ENCODE results near the gene TYRO3. TPM values are rescaled to one million over a fixed set of nuclear protein-coding genes. Genes with fewer than 3 reads are reported as not detected.

Gene TYRO3
- total and polyA plus RNA-seq, 2 of the 13 experiments (the other 11 are each of a cell fraction or from before 2014, with no cell fraction given) = 24.0 to 43.6 TPM

DNA sequence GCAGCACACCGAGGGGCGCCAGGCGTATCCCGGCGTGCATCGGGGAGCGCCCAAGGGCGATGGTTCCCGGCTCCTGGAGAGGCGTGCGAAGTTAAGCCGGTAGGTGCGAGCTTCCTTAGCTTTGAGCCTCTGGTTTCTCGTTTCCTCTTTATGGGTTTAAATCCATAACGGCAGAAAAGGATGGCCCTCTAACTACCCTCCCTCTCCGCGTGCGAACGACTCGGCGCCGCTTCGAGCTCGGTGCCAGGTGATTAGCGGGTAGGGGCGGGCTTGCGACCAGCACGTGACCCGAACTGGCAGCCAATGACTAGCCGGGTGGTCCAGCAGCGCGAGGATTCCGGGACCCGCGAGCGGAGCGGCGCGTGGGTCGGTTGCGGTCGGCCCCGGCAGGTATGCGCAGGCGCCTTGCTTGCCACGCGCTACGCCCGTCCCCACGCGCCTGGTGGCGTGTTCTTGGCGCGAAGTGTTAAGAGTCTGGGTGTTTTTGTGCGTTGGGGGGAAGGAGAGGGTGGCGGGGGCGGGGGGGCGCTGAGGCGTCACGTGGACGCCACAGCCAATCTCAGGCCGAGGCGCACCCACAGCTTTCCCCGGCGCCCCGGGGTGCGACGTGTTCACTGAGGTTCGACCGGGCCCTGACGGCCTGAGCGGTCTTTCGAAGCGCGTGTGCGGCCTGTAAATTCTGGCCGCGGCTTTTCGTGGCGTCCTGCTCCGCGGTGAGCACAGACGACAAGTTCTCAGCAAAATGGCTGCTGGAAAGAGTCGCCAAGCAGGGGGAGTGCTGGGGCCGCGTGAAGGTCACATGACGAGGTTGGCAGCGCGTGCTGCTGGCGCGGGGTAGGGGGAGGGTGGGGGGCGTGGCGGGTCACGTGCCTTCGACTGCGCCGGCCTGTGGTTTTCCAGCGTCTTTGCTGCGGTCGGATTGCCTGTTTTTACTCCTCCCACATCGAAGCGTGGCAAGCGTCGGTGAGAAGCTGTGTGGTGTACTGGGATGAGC is 62.5 kb downstream of the TYRO3 start (continued):
- TF ChIP-seq PRMT3 (CRISPR knock-in tag; IDR thresholded peaks at IDR 0.05; ENCODE audit: borderline replicate concordance, low read depth) (peak; percentile 97; the same call in 1 of the 2 replicates), NFATC3 (CRISPR knock-in tag; IDR thresholded peaks at IDR 0.05) (peak; percentile 98), DR1 (CRISPR knock-in tag; IDR thresholded peaks at IDR 0.05) (peak; percentile 91), XRCC5 (optimal IDR thresholded peaks at IDR 0.05; ENCODE audit: low read length) (no peak), ZNF614 (CRISPR knock-in tag; IDR thresholded peaks at IDR 0.05; ENCODE audit: borderline replicate concordance) (0 out of 2 replicates have a peak, but pooled peaks have one; percentile 70), ZNF20 (CRISPR knock-in tag; IDR thresholded peaks at IDR 0.05) (peak; percentile 94), U2AF2 (IDR thresholded peaks at IDR 0.05; ENCODE audit: low read depth, low read length) (no peak), ZNF274 (CRISPR knock-in tag; IDR thresholded peaks at IDR 0.05) (peak; percentile 98), RARG (CRISPR knock-in tag; IDR thresholded peaks at IDR 0.05; ENCODE audit: low read depth) (peak; percentile 44; the same call in 1 of the 2 replicates), ZZZ3 (CRISPR knock-in tag; IDR thresholded peaks at IDR 0.05; ENCODE audit: borderline replicate concordance) (peak; percentile 84), ZNF124 (CRISPR knock-in tag; IDR thresholded peaks at IDR 0.05) (peak; percentile 89), MTA3 (CRISPR knock-in tag; IDR thresholded peaks at IDR 0.05) (no peak), ATRX (CRISPR knock-in tag; IDR thresholded peaks at IDR 0.05; ENCODE audit: borderline replicate concordance) (0 out of 2 replicates have a peak, but pooled peaks have one; percentile 22), DPF2 (CRISPR knock-in tag; IDR thresholded peaks at IDR 0.05; ENCODE audit: borderline replicate concordance, low read depth) (0 out of 2 replicates have a peak, but pooled peaks have one; percentile 10), ZNF891 (CRISPR knock-in tag; IDR thresholded peaks at IDR 0.05) (peak; percentile 97)
- TF ChIP-seq, protein P1, sequence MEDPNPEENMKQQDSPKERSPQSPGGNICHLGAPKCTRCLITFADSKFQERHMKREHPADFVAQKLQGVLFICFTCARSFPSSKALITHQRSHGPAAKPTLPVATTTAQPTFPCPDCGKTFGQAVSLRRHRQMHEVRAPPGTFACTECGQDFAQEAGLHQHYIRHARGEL (CRISPR knock-in tag; IDR thresholded peaks at IDR 0.05) = peak; percentile 91; the same call in 1 of the 2 replicates
- TF ChIP-seq, protein P2, sequence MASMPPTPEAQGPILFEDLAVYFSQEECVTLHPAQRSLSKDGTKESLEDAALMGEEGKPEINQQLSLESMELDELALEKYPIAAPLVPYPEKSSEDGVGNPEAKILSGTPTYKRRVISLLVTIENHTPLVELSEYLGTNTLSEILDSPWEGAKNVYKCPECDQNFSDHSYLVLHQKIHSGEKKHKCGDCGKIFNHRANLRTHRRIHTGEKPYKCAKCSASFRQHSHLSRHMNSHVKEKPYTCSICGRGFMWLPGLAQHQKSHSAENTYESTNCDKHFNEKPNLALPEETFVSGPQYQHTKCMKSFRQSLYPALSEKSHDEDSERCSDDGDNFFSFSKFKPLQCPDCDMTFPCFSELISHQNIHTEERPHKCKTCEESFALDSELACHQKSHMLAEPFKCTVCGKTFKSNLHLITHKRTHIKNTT (CRISPR knock-in tag; IDR thresholded peaks at IDR 0.05) = no peak
- TF ChIP-seq, protein P3, sequence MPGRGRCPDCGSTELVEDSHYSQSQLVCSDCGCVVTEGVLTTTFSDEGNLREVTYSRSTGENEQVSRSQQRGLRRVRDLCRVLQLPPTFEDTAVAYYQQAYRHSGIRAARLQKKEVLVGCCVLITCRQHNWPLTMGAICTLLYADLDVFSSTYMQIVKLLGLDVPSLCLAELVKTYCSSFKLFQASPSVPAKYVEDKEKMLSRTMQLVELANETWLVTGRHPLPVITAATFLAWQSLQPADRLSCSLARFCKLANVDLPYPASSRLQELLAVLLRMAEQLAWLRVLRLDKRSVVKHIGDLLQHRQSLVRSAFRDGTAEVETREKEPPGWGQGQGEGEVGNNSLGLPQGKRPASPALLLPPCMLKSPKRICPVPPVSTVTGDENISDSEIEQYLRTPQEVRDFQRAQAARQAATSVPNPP (CRISPR knock-in tag; IDR thresholded peaks at IDR 0.05) = peak; percentile 97
- TF ChIP-seq, protein P4, sequence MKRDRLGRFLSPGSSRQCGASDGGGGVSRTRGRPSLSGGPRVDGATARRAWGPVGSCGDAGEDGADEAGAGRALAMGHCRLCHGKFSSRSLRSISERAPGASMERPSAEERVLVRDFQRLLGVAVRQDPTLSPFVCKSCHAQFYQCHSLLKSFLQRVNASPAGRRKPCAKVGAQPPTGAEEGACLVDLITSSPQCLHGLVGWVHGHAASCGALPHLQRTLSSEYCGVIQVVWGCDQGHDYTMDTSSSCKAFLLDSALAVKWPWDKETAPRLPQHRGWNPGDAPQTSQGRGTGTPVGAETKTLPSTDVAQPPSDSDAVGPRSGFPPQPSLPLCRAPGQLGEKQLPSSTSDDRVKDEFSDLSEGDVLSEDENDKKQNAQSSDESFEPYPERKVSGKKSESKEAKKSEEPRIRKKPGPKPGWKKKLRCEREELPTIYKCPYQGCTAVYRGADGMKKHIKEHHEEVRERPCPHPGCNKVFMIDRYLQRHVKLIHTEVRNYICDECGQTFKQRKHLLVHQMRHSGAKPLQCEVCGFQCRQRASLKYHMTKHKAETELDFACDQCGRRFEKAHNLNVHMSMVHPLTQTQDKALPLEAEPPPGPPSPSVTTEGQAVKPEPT (CRISPR knock-in tag; IDR thresholded peaks at IDR 0.05; ENCODE audit: low read depth) = peak; percentile 99
- TF ChIP-seq, protein P5, sequence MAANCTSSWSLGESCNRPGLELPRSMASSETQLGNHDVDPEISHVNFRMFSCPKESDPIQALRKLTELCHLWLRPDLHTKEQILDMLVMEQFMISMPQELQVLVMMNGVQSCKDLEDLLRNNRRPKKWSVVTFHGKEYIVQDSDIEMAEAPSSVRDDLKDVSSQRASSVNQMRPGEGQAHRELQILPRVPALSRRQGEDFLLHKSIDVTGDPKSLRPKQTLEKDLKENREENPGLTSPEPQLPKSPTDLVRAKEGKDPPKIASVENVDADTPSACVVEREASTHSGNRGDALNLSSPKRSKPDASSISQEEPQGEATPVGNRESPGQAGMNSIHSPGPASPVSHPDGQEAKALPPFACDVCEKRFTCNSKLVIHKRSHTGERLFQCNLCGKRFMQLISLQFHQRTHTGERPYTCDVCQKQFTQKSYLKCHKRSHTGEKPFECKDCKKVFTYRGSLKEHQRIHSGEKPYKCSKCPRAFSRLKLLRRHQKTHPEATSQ (CRISPR knock-in tag; IDR thresholded peaks at IDR 0.05; ENCODE audit: borderline replicate concordance) = peak; percentile 96; the same call in 1 of the 2 replicates
- TF ChIP-seq, protein P6, sequence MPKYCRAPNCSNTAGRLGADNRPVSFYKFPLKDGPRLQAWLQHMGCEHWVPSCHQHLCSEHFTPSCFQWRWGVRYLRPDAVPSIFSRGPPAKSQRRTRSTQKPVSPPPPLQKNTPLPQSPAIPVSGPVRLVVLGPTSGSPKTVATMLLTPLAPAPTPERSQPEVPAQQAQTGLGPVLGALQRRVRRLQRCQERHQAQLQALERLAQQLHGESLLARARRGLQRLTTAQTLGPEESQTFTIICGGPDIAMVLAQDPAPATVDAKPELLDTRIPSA (CRISPR knock-in tag; IDR thresholded peaks at IDR 0.05; ENCODE audit: borderline replicate concordance) = peak; percentile 97

All from HepG2 (cell line).